Endodermal cell (in vitro differentiated cells): ENCODE results near the gene BIRC6. TPM values are rescaled to one million over a fixed set of nuclear protein-coding genes. Genes with fewer than 3 reads are reported as not detected.

Experiments
- DNase-seq: peaks from one replicate; pipeline ENCODE4 v3.0.0-alpha.2; 2017
- H3K27ac ChIP-seq: 2 replicates; pipeline ENCODE4 v1.5.1; 2013; ENCODE audit warnings: mild to moderate bottlenecking, low read depth, low read length, moderate library complexity
- H3K27me3 ChIP-seq: 2 replicates; pipeline ENCODE4 v1.6.1; 2013; ENCODE audit warnings: mild to moderate bottlenecking, low read length, moderate library complexity; ENCODE audit not compliant: insufficient read depth, control insufficient read depth, poor library complexity, severe bottlenecking
- H3K36me3 ChIP-seq: 2 replicates; pipeline ENCODE4 v1.7.0; 2013; ENCODE audit warnings: mild to moderate bottlenecking, low read length, moderate library complexity; ENCODE audit not compliant: control insufficient read depth, insufficient read depth
- H3K4me1 ChIP-seq: one replicate; pipeline ENCODE4 v1.7.0; 2013; ENCODE audit warnings: low read length; ENCODE audit not compliant: control insufficient read depth, insufficient read depth
- H3K4me3 ChIP-seq: 2 replicates; pipeline ENCODE4 v1.5.1; 2013; ENCODE audit warnings: mild to moderate bottlenecking, low read length, moderate library complexity
- H3K9ac ChIP-seq: 2 replicates; pipeline ENCODE4 v1.6.1; 2013; ENCODE audit warnings: mild to moderate bottlenecking, low read length, moderate library complexity; ENCODE audit not compliant: poor library complexity, severe bottlenecking; ENCODE audit errors: extremely low read depth
- H3K9me3 ChIP-seq: 2 replicates; pipeline ENCODE4 v1.6.1; 2013; ENCODE audit warnings: mild to moderate bottlenecking, low read length, moderate library complexity; ENCODE audit not compliant: control insufficient read depth
- H3K27ac Mint-ChIP-seq: 2 replicates; pipeline ENCODE4 v1.8.0; 2020; ENCODE audit warnings: mixed read lengths
- H3K27me3 Mint-ChIP-seq: 2 replicates; pipeline ENCODE4 v1.8.0; 2021; ENCODE audit warnings: mild to moderate bottlenecking, mixed read lengths; ENCODE audit not compliant: insufficient read depth
- H3K36me3 Mint-ChIP-seq: 2 replicates; pipeline ENCODE4 v1.8.0; 2020; ENCODE audit warnings: low read depth, mixed read lengths
- H3K4me1 Mint-ChIP-seq: 2 replicates; pipeline ENCODE4 v1.8.0; 2020; ENCODE audit warnings: mixed read lengths
- H3K4me3 Mint-ChIP-seq: 2 replicates; pipeline ENCODE4 v1.8.0; 2020; ENCODE audit warnings: mild to moderate bottlenecking, moderate library complexity, mixed read lengths
- H3K9me3 Mint-ChIP-seq: 2 replicates; pipeline ENCODE4 v1.8.0; 2020; ENCODE audit warnings: mild to moderate bottlenecking, mixed read lengths
- CTCF ChIP-seq: fragments of 200-600 bp; sonication (generic); conservative IDR thresholded peaks from 2 replicates; pipeline ENCODE4 v1.5.0; 2021; ENCODE audit warnings: antibody characterized with exemption, mild to moderate bottlenecking
- WGBS, 2 experiments: methylation state at CpG; one replicate each; pipeline versions ENCODE4 v1.1.5 to v1.1.7; 2013; ENCODE audit warnings: missing lambda C conversion rate in 2 of 2, mixed read lengths in 1 of 2; ENCODE audit not compliant: insufficient coverage in 1 of 2, insufficient read length in 1 of 2; 5-methylcytosine and 5-hydroxymethylcytosine counted together
- total RNA-seq, 2 donors: library from RNA; stranded (reverse); fragmentation: NEBNext Ultra II Directional in 1 of 2; extraction: Animal tissue kit (Norgen Biotek cat#: 25700) in 1 of 2; gene quantifications; 2 replicates in 1 of 2; 3 replicates in 1 of 2; pipeline ENCODE4 v1.2.1, GENCODE V29; 2021

Gene BIRC6
- total RNA-seq, 2 donors from 2014 or later, result 84.6 to 111 TPM

- no peak overlapping the region for H3K9ac ChIP-seq
- Mint-ChIP-seq H3K9me3 (no peaks in the 10 kb centered on the region), H3K4me3 (no peak overlapping the region), H3K36me3 (peaks cover 60% of the 10 kb centered on the region), H3K27ac (no peak overlapping the region), H3K4me1 (peaks cover 19% of the 10 kb centered on the region), H3K27me3 (no peaks in the 10 kb centered on the region)
- peaks cover 7% of the 10 kb centered on the region for H3K4me1 ChIP-seq
- no peaks in the 10 kb centered on the region for H3K27me3 ChIP-seq
- no peak for DNase-seq
- no peak overlapping the region for H3K27ac ChIP-seq
- H3K9me3 ChIP-seq, result no peaks in the 10 kb centered on the region
- peaks cover 62% of the 10 kb centered on the region for H3K36me3 ChIP-seq
- no peak for TF ChIP-seq CTCF
- WGBS, 2 experiments, result 90 to 92% methylated on average over 1 of the region's 1 CpG
- H3K4me3 ChIP-seq, result no peak overlapping the region
These were observed 257.3 kb downstream of the BIRC6 start for GRCh38 chr2:32614084-32614483.

GRCh38 chr2:32617599-32618189 is 260.9 kb downstream of the BIRC6 start:
- no peak for TF ChIP-seq CTCF
- no peak overlapping the region for H3K27ac ChIP-seq
- H3K27me3 Mint-ChIP-seq, result no peaks in the 10 kb centered on the region
- no peaks in the 10 kb centered on the region for H3K9me3 ChIP-seq
- H3K36me3 Mint-ChIP-seq, result peaks cover 61% of the 10 kb centered on the region
- H3K27ac Mint-ChIP-seq, result peak overlapping the region; percentile 59
- DNase-seq, result no peak
- H3K4me3 Mint-ChIP-seq, result no peak overlapping the region
- H3K4me1 Mint-ChIP-seq, result peaks cover 17% of the 10 kb centered on the region
- no peaks in the 10 kb centered on the region for H3K27me3 ChIP-seq
- H3K36me3 ChIP-seq, result peaks cover 61% of the 10 kb centered on the region
- no peaks in the 10 kb centered on the region for H3K9me3 Mint-ChIP-seq
- 96% methylated on average over 3 to 5 of the region's 5 CpGs for WGBS, 2 experiments
- H3K9ac ChIP-seq, result no peak overlapping the region
- H3K4me1 ChIP-seq, result no peaks in the 10 kb centered on the region
- H3K4me3 ChIP-seq, result no peak overlapping the region

GRCh38 chr2:32622570-32623310 is 265.9 kb downstream of the BIRC6 start:
- H3K27ac Mint-ChIP-seq, result peak overlapping the region; percentile 33
- peak overlapping the region; percentile 40 for H3K27ac ChIP-seq
- WGBS, 2 experiments, result 88 to 100% methylated on average over 1 to 2 of the region's 2 CpGs

More at GRCh38 chr2:32622570-32623310, 265.9 kb downstream of the BIRC6 start:
- no peak for TF ChIP-seq CTCF
- no peaks in the 10 kb centered on the region for H3K4me1 ChIP-seq
- H3K27me3 Mint-ChIP-seq, result no peaks in the 10 kb centered on the region
- peaks cover 15% of the 10 kb centered on the region for H3K4me1 Mint-ChIP-seq
- no peak overlapping the region for H3K9ac ChIP-seq
- no peaks in the 10 kb centered on the region for H3K27me3 ChIP-seq
- H3K9me3 Mint-ChIP-seq, result no peaks in the 10 kb centered on the region
- H3K9me3 ChIP-seq, result no peaks in the 10 kb centered on the region
- DNase-seq, result no peak
- H3K36me3 Mint-ChIP-seq, result peaks cover 41% of the 10 kb centered on the region
- H3K4me3 ChIP-seq, result no peak overlapping the region
- H3K4me3 Mint-ChIP-seq, result no peak overlapping the region
- H3K36me3 ChIP-seq, result peaks cover 37% of the 10 kb centered on the region
